C4-2B (cell line): ENCODE data around the gene BMP5.

ENCODE experiments used
- ZFX ChIP-seq: fragments of 450-650 bp; IDR thresholded peaks from 2 replicates; pipeline ENCODE4 v1.6.1; 2017
- TF ChIP-seq, protein P1 (sequence below): fragments of 450-650 bp; conservative IDR thresholded peaks from 2 replicates; pipeline ENCODE4 v1.5.1; 2017; ENCODE audit warnings: mild to moderate bottlenecking

DNA sequence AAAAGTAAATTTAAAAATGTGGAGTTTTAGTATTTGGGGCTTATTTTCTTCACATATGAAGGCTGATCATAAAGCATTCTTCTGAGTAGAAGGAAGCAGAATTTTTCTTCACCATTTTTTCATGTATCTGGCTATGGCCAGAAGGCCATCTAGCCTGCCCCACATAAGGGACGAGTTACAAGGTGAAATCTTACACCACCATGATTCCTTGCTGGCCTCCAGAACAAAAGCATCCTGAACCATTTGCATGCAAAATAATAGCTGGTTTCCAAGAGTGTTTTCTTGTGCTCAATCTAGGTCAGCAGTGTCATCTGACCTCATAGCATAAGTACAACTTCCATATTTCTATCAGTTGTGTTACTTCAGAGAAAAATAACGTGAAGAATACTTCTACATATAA lies 93.1 kb downstream of the BMP5 start:
- TF ChIP-seq, protein P1, sequence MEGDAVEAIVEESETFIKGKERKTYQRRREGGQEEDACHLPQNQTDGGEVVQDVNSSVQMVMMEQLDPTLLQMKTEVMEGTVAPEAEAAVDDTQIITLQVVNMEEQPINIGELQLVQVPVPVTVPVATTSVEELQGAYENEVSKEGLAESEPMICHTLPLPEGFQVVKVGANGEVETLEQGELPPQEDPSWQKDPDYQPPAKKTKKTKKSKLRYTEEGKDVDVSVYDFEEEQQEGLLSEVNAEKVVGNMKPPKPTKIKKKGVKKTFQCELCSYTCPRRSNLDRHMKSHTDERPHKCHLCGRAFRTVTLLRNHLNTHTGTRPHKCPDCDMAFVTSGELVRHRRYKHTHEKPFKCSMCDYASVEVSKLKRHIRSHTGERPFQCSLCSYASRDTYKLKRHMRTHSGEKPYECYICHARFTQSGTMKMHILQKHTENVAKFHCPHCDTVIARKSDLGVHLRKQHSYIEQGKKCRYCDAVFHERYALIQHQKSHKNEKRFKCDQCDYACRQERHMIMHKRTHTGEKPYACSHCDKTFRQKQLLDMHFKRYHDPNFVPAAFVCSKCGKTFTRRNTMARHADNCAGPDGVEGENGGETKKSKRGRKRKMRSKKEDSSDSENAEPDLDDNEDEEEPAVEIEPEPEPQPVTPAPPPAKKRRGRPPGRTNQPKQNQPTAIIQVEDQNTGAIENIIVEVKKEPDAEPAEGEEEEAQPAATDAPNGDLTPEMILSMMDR: no peak
- no peak for TF ChIP-seq ZFX
